ENCODE results near the gene AGO3.

The AGO3 gene

GRCh38 chr1:36070349-36070748 lies 139.4 kb downstream of the AGO3 start:
- Histone ChIP-seq H3K79me2 (ENCODE audit: insufficient read depth, low read length) (no peaks in the 10 kb centered on the region), H3K9ac (ENCODE audit: low read length) (no peak overlapping the region), H3K36me3 (ENCODE audit: insufficient read depth, low read length) (no peaks in the 10 kb centered on the region), H3K4me3 (ENCODE audit: low read depth, low read length, poor library complexity, severe bottlenecking) (no peak overlapping the region), H3K27me3 (ENCODE audit: insufficient read depth, low read length) (no peaks in the 10 kb centered on the region), H4K20me1 (ENCODE audit: insufficient read depth, low read length) (no peaks in the 10 kb centered on the region), H2AFZ (ENCODE audit: low read length) (no peak overlapping the region), H3K4me1 (ENCODE audit: insufficient read depth, low read length, severe bottlenecking) (no peaks in the 10 kb centered on the region), H3K9me2 (ENCODE audit: low read depth, low read length) (no peaks in the 10 kb centered on the region), H3K4me2 (ENCODE audit: low read length) (no peak overlapping the region), H3F3A (ENCODE audit: insufficient read depth, low read length) (no peaks in the 10 kb centered on the region), H3K27ac (ENCODE audit: low read depth, low read length, poor library complexity, severe bottlenecking) (no peak overlapping the region), H3K9me3 (ENCODE audit: low read length) (no peaks in the 10 kb centered on the region)
- TF ChIP-seq EZH2 (IDR thresholded peaks at IDR 0.05; ENCODE audit: borderline replicate concordance, low read length) (no peak), CTCF (IDR thresholded peaks at IDR 0.05; ENCODE audit: low read length) (no peak)

- H3K79me2 ChIP-seq (ENCODE audit: insufficient read depth, low read length): no peaks in the 10 kb centered on the region
- no peaks in the 10 kb centered on the region for H3K9me2 ChIP-seq (ENCODE audit: low read depth, low read length)
- no peak overlapping the region for H3K27ac ChIP-seq (ENCODE audit: low read depth, low read length, poor library complexity, severe bottlenecking)
- no peaks in the 10 kb centered on the region for H3F3A ChIP-seq (ENCODE audit: insufficient read depth, low read length)
- H3K9me3 ChIP-seq (ENCODE audit: low read length): no peaks in the 10 kb centered on the region
- no peaks in the 10 kb centered on the region for H3K4me1 ChIP-seq (ENCODE audit: insufficient read depth, low read length, severe bottlenecking)
- H3K4me3 ChIP-seq (ENCODE audit: low read depth, low read length, poor library complexity, severe bottlenecking): no peak overlapping the region
- no peak overlapping the region for H3K9ac ChIP-seq (ENCODE audit: low read length)
- no peaks in the 10 kb centered on the region for H4K20me1 ChIP-seq (ENCODE audit: insufficient read depth, low read length)
- H3K27me3 ChIP-seq (ENCODE audit: insufficient read depth, low read length): no peaks in the 10 kb centered on the region
- no peaks in the 10 kb centered on the region for H3K36me3 ChIP-seq (ENCODE audit: insufficient read depth, low read length)
- TF ChIP-seq CTCF (IDR thresholded peaks at IDR 0.05; ENCODE audit: low read length) (no peak), EZH2 (IDR thresholded peaks at IDR 0.05; ENCODE audit: borderline replicate concordance, low read length) (no peak)
- H2AFZ ChIP-seq (ENCODE audit: low read length): no peak overlapping the region
- H3K4me2 ChIP-seq (ENCODE audit: low read length): no peak overlapping the region
These were observed 146.2 kb downstream of the AGO3 start for GRCh38 chr1:36076979-36077573.

- Histone ChIP-seq H3K36me3 (ENCODE audit: insufficient read depth, low read length) (no peaks in the 10 kb centered on the region), H2AFZ (ENCODE audit: low read length) (no peak overlapping the region), H3K9me3 (ENCODE audit: low read length) (no peaks in the 10 kb centered on the region), H3K27ac (ENCODE audit: low read depth, low read length, poor library complexity, severe bottlenecking) (no peak overlapping the region), H3K4me1 (ENCODE audit: insufficient read depth, low read length, severe bottlenecking) (peaks cover 9% of the 10 kb centered on the region), H3K4me3 (ENCODE audit: low read depth, low read length, poor library complexity, severe bottlenecking) (no peak overlapping the region), H4K20me1 (ENCODE audit: insufficient read depth, low read length) (no peaks in the 10 kb centered on the region), H3K9me2 (ENCODE audit: low read depth, low read length) (no peaks in the 10 kb centered on the region), H3K4me2 (ENCODE audit: low read length) (no peak overlapping the region), H3K27me3 (ENCODE audit: insufficient read depth, low read length) (peaks cover 5% of the 10 kb centered on the region; the same call in 1 of the 2 replicates), H3F3A (ENCODE audit: insufficient read depth, low read length) (no peaks in the 10 kb centered on the region), H3K79me2 (ENCODE audit: insufficient read depth, low read length) (no peaks in the 10 kb centered on the region), H3K9ac (ENCODE audit: low read length) (no peak overlapping the region)
- no peak for TF ChIP-seq CTCF (IDR thresholded peaks at IDR 0.05; ENCODE audit: low read length)
- TF ChIP-seq EZH2 (IDR thresholded peaks at IDR 0.05; ENCODE audit: borderline replicate concordance, low read length): no peak
These were observed 149.3 kb downstream of the AGO3 start for GRCh38 chr1:36080236-36080635.
